ENCODE measurements around the gene SLC30A7.
A peak's percentile ranks its signal among the peaks of the same experiment; 100 is the strongest.
"Not testable (repeated sequence)": the region's sequence is repeated elsewhere in the genome, so short reads cannot be mapped to it uniquely, and the experiment has no call there.

SLC30A7 gene

GRCh38 chr1:100941580-100942216 is 45.8 kb downstream of the SLC30A7 start:
- peaks cover 89% of the 10 kb centered on the region for H3K36me3 Mint-ChIP-seq (ENCODE audit: low read depth)
- H3K4me1 Mint-ChIP-seq: peaks cover 36% of the 10 kb centered on the region
- H3K27me3 Mint-ChIP-seq: peaks cover 3% of the 10 kb centered on the region
- DNase-seq (peak; percentile 18), ATAC-seq (peak; percentile 70)
- peak overlapping the region; percentile 99 for H3K27ac Mint-ChIP-seq
- peak overlapping the region; percentile 24 for H3K4me3 Mint-ChIP-seq
- H3K9me3 Mint-ChIP-seq: peaks cover 17% of the 10 kb centered on the region

DNA sequence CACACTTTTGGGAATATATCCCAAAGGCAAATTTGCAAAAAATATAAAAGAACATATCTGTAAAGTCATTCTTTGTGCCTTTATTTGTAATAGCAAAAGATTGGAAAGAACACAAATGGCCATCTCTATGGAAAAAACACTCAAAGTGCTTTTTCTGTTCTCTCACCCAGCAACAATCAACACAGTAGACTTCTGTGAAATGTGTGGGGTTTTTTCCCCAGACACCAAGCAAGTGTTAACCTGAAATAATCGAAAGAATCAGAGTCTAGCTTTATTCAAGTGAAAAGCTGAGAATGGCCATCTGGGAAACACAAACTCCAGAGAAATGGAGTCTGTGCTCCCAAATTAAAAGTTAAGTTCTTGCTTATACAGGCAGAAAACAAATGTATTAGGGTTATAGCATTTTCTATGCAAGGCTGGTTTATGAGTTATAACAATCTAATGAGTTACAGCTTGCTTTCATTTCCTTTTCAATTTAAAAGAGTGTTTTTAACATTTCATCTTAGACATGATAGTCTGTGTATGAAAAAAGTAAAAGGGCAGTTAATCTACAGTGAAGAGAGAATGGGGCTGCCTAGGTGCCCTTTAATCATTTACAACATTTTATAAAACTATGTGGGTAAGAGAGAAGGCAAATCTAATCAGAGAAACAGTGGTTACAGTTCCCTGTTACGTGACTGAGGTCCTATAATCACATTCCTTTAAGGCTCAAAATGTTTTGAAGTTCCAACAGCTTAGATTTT is 46.6 kb downstream of the SLC30A7 start:
- Mint-ChIP-seq H3K36me3 (ENCODE audit: low read depth) (peaks cover 90% of the 10 kb centered on the region), H3K4me3 (no peak overlapping the region), H3K4me1 (peaks cover 40% of the 10 kb centered on the region), H3K27ac (peak overlapping the region; percentile 99), H3K9me3 (peaks cover 24% of the 10 kb centered on the region), H3K27me3 (peaks cover 3% of the 10 kb centered on the region)
- DNase-seq (no peak), ATAC-seq (no peak)

DNA sequence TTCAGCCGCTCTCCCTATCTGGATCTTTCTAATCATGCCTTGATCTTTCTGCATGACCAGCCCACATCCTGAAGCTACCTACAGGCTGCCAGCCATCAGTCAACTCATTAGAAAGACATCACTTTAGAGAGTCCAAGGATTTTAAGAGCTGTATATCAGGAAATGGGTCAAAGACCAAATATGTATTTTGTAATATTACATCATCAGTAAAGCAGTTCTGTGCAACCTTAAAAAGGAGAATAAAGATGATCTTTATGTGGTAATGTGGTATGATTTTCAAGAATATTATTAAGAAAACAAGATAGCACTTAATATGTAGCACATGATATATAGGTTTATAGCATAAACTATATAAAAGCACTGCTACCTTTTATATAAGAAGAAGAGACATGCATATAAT is 47.6 kb downstream of the SLC30A7 start:
- DNase-seq (no peak), ATAC-seq (no peak)
- Mint-ChIP-seq H3K27me3 (peaks cover 3% of the 10 kb centered on the region), H3K9me3 (peaks cover 33% of the 10 kb centered on the region), H3K36me3 (ENCODE audit: low read depth) (peaks cover 90% of the 10 kb centered on the region), H3K4me1 (peaks cover 47% of the 10 kb centered on the region), H3K4me3 (no peak overlapping the region), H3K27ac (no peak overlapping the region)

GRCh38 chr1:100946064-100946463 is 50.2 kb downstream of the SLC30A7 start:
- Mint-ChIP-seq H3K36me3 (ENCODE audit: low read depth) (peaks cover 97% of the 10 kb centered on the region), H3K9me3 (peaks cover 40% of the 10 kb centered on the region), H3K4me1 (peaks cover 65% of the 10 kb centered on the region)
- not testable (repeated sequence) for H3K27me3 Mint-ChIP-seq, DNase-seq, ATAC-seq, H3K27ac Mint-ChIP-seq, H3K4me3 Mint-ChIP-seq

DNA sequence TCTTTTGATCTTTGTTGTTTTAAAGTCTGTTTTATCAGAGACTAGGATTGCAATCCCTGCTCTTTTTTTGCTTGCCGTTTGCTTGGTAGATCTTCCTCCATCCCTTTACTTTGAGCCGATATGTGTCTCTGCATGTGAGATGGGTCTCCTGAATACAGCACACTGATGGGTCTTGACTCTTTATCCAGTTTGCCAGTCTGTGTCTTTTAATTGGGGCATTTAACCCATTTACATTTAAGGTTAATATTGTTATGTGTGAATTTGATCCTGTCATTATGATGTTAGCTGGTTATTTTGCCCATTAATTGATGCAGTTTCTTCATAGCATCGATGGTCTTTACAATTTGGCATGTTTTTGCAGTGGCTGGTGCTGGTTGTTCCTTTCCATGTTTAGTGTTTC is 51.9 kb downstream of the SLC30A7 start:
- Mint-ChIP-seq H3K9me3 (peaks cover 52% of the 10 kb centered on the region), H3K36me3 (ENCODE audit: low read depth) (peaks cover 97% of the 10 kb centered on the region), H3K4me1 (peaks cover 63% of the 10 kb centered on the region)
- H3K4me3 Mint-ChIP-seq, H3K27ac Mint-ChIP-seq, DNase-seq, ATAC-seq, H3K27me3 Mint-ChIP-seq: not testable (repeated sequence)

- not testable (repeated sequence) for H3K27me3 Mint-ChIP-seq, H3K4me3 Mint-ChIP-seq, DNase-seq, ATAC-seq
- H3K36me3 Mint-ChIP-seq (ENCODE audit: low read depth): peaks cover 97% of the 10 kb centered on the region
- peak overlapping the region; percentile 20 for H3K27ac Mint-ChIP-seq
- peaks cover 63% of the 10 kb centered on the region for H3K9me3 Mint-ChIP-seq
- peaks cover 64% of the 10 kb centered on the region for H3K4me1 Mint-ChIP-seq
Observed at GRCh38 chr1:100948721-100949405, 53.0 kb downstream of the SLC30A7 start.

DNA sequence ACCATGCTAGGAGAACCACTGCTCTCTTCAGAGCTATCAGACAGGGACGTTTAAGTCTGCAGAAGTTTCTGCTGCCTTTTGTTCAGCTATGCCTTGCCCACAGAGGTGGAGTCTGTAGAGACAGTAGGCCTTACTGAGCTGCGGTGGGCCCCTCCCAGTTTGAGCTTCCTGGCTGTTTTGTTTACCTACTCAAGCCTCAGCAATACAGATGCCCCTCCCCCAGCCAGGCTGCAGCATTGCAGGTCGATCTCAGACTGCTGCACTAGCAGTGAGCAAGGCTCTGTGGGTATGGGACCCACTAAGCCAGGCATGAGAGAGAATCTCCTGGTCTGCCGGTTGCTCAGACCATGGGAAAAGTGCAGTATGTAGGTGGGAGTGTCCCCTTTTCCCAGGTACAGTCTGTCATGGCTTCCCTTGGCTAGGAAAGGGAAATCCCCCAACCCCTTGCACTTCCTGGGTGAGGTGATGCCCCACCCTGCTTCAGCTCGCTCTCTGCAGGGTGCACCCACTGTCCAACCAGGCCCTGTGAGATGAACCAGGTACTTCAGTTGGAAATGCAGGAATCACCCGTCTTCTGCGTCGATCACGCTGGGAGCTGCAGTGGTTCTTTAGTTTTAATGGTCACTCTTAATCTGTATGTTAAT is 53.7 kb downstream of the SLC30A7 start:
- DNase-seq (peak; percentile 34), ATAC-seq (peak; percentile 25)
- H3K27me3 Mint-ChIP-seq, H3K4me3 Mint-ChIP-seq: not testable (repeated sequence)
- peak overlapping the region; percentile 20 for H3K27ac Mint-ChIP-seq
- peaks cover 66% of the 10 kb centered on the region for H3K9me3 Mint-ChIP-seq
- H3K4me1 Mint-ChIP-seq: peaks cover 69% of the 10 kb centered on the region
- peaks cover 95% of the 10 kb centered on the region for H3K36me3 Mint-ChIP-seq (ENCODE audit: low read depth)

- peak overlapping the region; percentile 54 for H3K27ac Mint-ChIP-seq
- ATAC-seq (no peak), DNase-seq (no peak)
- no peak overlapping the region for H3K4me3 Mint-ChIP-seq
- H3K27me3 Mint-ChIP-seq: no peaks in the 10 kb centered on the region
- peaks cover 66% of the 10 kb centered on the region for H3K9me3 Mint-ChIP-seq
- peaks cover 70% of the 10 kb centered on the region for H3K4me1 Mint-ChIP-seq
- peaks cover 89% of the 10 kb centered on the region for H3K36me3 Mint-ChIP-seq (ENCODE audit: low read depth)
Observed at GRCh38 chr1:100950337-100950736, 54.4 kb downstream of the SLC30A7 start.

GRCh38 chr1:100950781-100951180 is 54.9 kb downstream of the SLC30A7 start:
- no peak for ATAC-seq
- Mint-ChIP-seq H3K4me3 (no peak overlapping the region), H3K4me1 (peaks cover 74% of the 10 kb centered on the region), H3K27me3 (no peaks in the 10 kb centered on the region), H3K36me3 (ENCODE audit: low read depth) (peaks cover 86% of the 10 kb centered on the region), H3K9me3 (peaks cover 62% of the 10 kb centered on the region), H3K27ac (peak overlapping the region; percentile 54)
- no peak for DNase-seq

- Mint-ChIP-seq H3K36me3 (ENCODE audit: low read depth) (peaks cover 78% of the 10 kb centered on the region), H3K4me1 (peaks cover 80% of the 10 kb centered on the region), H3K27ac (peak overlapping the region; percentile 90), H3K27me3 (no peaks in the 10 kb centered on the region), H3K4me3 (no peak overlapping the region), H3K9me3 (peaks cover 50% of the 10 kb centered on the region)
- ATAC-seq (no peak), DNase-seq (no peak)
Observed at GRCh38 chr1:100952104-100952745, 56.3 kb downstream of the SLC30A7 start.

- Mint-ChIP-seq H3K9me3 (peaks cover 43% of the 10 kb centered on the region), H3K36me3 (ENCODE audit: low read depth) (peaks cover 78% of the 10 kb centered on the region), H3K27ac (peak overlapping the region; percentile 90), H3K4me1 (peaks cover 74% of the 10 kb centered on the region)
- ATAC-seq: peak; percentile 92
- not testable (repeated sequence) for DNase-seq, H3K4me3 Mint-ChIP-seq, H3K27me3 Mint-ChIP-seq
Observed at GRCh38 chr1:100952970-100953369, 57.1 kb downstream of the SLC30A7 start.

- no peak for ATAC-seq
- peaks cover 67% of the 10 kb centered on the region for H3K4me1 Mint-ChIP-seq
- peaks cover 67% of the 10 kb centered on the region for H3K36me3 Mint-ChIP-seq (ENCODE audit: low read depth)
Observed at GRCh38 chr1:100953960-100954730, 58.3 kb downstream of the SLC30A7 start.

DNA sequence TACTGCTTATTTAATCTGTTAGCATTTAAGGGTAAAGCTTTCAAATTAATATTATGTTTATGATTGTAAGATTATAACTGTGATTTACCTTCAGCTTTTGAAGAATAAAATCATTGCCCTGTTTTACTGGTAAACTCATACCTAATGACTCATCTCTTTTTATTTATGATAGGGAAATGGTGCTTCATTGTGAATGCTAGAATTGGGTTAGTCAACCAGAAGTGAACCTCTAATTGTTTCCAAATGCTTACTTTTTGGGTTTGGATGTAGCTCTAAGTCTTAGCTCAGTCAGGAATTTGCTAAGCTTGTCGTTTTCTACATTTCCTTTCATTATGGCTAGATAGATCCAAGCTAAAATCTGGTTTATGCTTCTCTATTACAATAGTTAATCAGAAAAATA is 59.4 kb downstream of the SLC30A7 start:
- Mint-ChIP-seq H3K9me3 (peaks cover 35% of the 10 kb centered on the region), H3K4me3 (no peak overlapping the region), H3K36me3 (ENCODE audit: low read depth) (peaks cover 58% of the 10 kb centered on the region), H3K4me1 (peaks cover 61% of the 10 kb centered on the region), H3K27ac (no peak overlapping the region), H3K27me3 (no peaks in the 10 kb centered on the region)
- DNase-seq (no peak), ATAC-seq (peak; percentile 47)

More at GRCh38 chr1:100953960-100954730, 58.3 kb downstream of the SLC30A7 start:
- H3K27me3 Mint-ChIP-seq: no peaks in the 10 kb centered on the region
- H3K4me3 Mint-ChIP-seq: no peak overlapping the region
- peaks cover 35% of the 10 kb centered on the region for H3K9me3 Mint-ChIP-seq
- DNase-seq: no peak
- H3K27ac Mint-ChIP-seq: peak overlapping the region; percentile 90

Data from activated naive CD8-positive, alpha-beta T cell treated with anti-CD3 and anti-CD28 coated beads, Interleukin-2, amount 50 U/mL, for 24 hours (primary cell).